ENCODE results near the gene NF2.

The NF2 gene

GRCh38 chr22:29598684-29599020 lies 4.8 kb upstream of the NF2 start:
- in situ Hi-C loops (cut with HindIII; ENCODE audit: low sequenced_read_pairs): no loop called here
- no peak for TF ChIP-seq CTCF (IDR thresholded peaks at IDR 0.05; ENCODE audit: low read depth, low read length)
- no peak for DNase-seq (ENCODE audit: low read depth, low spot score)
- no peak overlapping the region for H3K4me3 ChIP-seq (ENCODE audit: low read depth, low read length)

- no peak for TF ChIP-seq CTCF (IDR thresholded peaks at IDR 0.05; ENCODE audit: low read depth, low read length)
- in situ Hi-C loops (cut with HindIII; ENCODE audit: low sequenced_read_pairs): no loop called here
- H3K4me3 ChIP-seq (ENCODE audit: low read depth, low read length): peak overlapping the region; percentile 60
- DNase-seq (ENCODE audit: low read depth, low spot score): no peak
These were observed 585 bp downstream of the NF2 start for GRCh38 chr22:29604076-29604360.

- H3K4me3 ChIP-seq (ENCODE audit: low read depth, low read length): peak overlapping the region; percentile 60
- no peak for TF ChIP-seq CTCF (IDR thresholded peaks at IDR 0.05; ENCODE audit: low read depth, low read length)
- in situ Hi-C loops (cut with HindIII; ENCODE audit: low sequenced_read_pairs): no loop called here
- DNase-seq (ENCODE audit: low read depth, low spot score): no peak
These were observed 2.1 kb downstream of the NF2 start for GRCh38 chr22:29605527-29605850.

- no peak overlapping the region for H3K4me3 ChIP-seq (ENCODE audit: low read depth, low read length)
- in situ Hi-C loops (cut with HindIII; ENCODE audit: low sequenced_read_pairs): no loop called here
- TF ChIP-seq CTCF (IDR thresholded peaks at IDR 0.05; ENCODE audit: low read depth, low read length): no peak
- no peak for DNase-seq (ENCODE audit: low read depth, low spot score)
These were observed 2.9 kb downstream of the NF2 start for GRCh38 chr22:29606320-29606719.

- no peak for DNase-seq (ENCODE audit: low read depth, low spot score)
- H3K4me3 ChIP-seq (ENCODE audit: low read depth, low read length): no peak overlapping the region
- in situ Hi-C loops (cut with HindIII; ENCODE audit: low sequenced_read_pairs): no loop called here
- TF ChIP-seq CTCF (IDR thresholded peaks at IDR 0.05; ENCODE audit: low read depth, low read length): no peak
These were observed 4.0 kb downstream of the NF2 start for GRCh38 chr22:29607426-29607825.

GRCh38 chr22:29609139-29609538 lies 5.7 kb downstream of the NF2 start:
- H3K4me3 ChIP-seq (ENCODE audit: low read depth, low read length): no peak overlapping the region
- in situ Hi-C loops (cut with HindIII; ENCODE audit: low sequenced_read_pairs): no loop called here
- TF ChIP-seq CTCF (IDR thresholded peaks at IDR 0.05; ENCODE audit: low read depth, low read length): peak; percentile 43
- no peak for DNase-seq (ENCODE audit: low read depth, low spot score)

GRCh38 chr22:29610780-29611179 lies 7.3 kb downstream of the NF2 start:
- in situ Hi-C loops (cut with HindIII; ENCODE audit: low sequenced_read_pairs): no loop called here
- DNase-seq (ENCODE audit: low read depth, low spot score): no peak
- TF ChIP-seq CTCF (IDR thresholded peaks at IDR 0.05; ENCODE audit: low read depth, low read length): no peak
- H3K4me3 ChIP-seq (ENCODE audit: low read depth, low read length): no peak overlapping the region

All from astrocyte of the spinal cord (primary cell).